Mesenchymal stem cell (in vitro differentiated cells and primary cell): ENCODE results near the gene APLNR.

Source experiments
- DNase-seq: peaks from one replicate; pipeline ENCODE4 v3.0.0-alpha.2; 2013
- H2AFZ ChIP-seq: one replicate; pipeline ENCODE4 v1.6.1; 2013; ENCODE audit warnings: low read depth, mild to moderate bottlenecking, control low read depth, inconsistent platforms, low read length, moderate library complexity
- H2AK5ac ChIP-seq: 2 replicates; pipeline ENCODE4 v1.6.1; 2013; ENCODE audit warnings: low read length, moderate library complexity, mild to moderate bottlenecking, inconsistent platforms; ENCODE audit not compliant: severe bottlenecking
- H2BK120ac ChIP-seq: one replicate; pipeline ENCODE4 v1.6.1; 2013; ENCODE audit warnings: low read depth, mild to moderate bottlenecking, inconsistent platforms, low read length, moderate library complexity
- H2BK12ac ChIP-seq, 2 experiments: one replicate each; pipeline ENCODE4 v1.6.1; 2013; ENCODE audit warnings: inconsistent platforms in 2 of 2, low read length in 2 of 2, mild to moderate bottlenecking in 2 of 2, moderate library complexity in 2 of 2, control low read depth in 1 of 2
- H2BK15ac ChIP-seq: one replicate; pipeline ENCODE4 v1.6.1; 2013; ENCODE audit warnings: mild to moderate bottlenecking, low read depth, inconsistent platforms; ENCODE audit not compliant: poor library complexity, severe bottlenecking
- H2BK5ac ChIP-seq: 2 replicates; pipeline ENCODE4 v1.6.1; 2013; ENCODE audit warnings: low read depth, mild to moderate bottlenecking, low read length, control low read depth, inconsistent platforms; ENCODE audit not compliant: poor library complexity, severe bottlenecking
- H3K14ac ChIP-seq, 2 experiments: one replicate each; pipeline ENCODE4 v1.6.1; 2013; ENCODE audit warnings: inconsistent platforms in 2 of 2, low read length in 2 of 2, control low read depth in 1 of 2, mild to moderate bottlenecking in 1 of 2, moderate library complexity in 1 of 2
- H3K18ac ChIP-seq, 2 experiments: one replicate each; pipeline ENCODE4 v1.6.1; 2013; ENCODE audit warnings: inconsistent platforms in 2 of 2, low read length in 2 of 2, control low read depth in 1 of 2, low read depth in 1 of 2, mild to moderate bottlenecking in 1 of 2
- H3K23ac ChIP-seq, 2 experiments: one replicate each; pipeline ENCODE4 v1.6.1; 2013; ENCODE audit warnings: inconsistent platforms in 2 of 2, low read length in 2 of 2, mild to moderate bottlenecking in 2 of 2, moderate library complexity in 2 of 2, control low read depth in 1 of 2
- H3K27ac ChIP-seq: 2 replicates; pipeline ENCODE4 v1.5.1; 2013; ENCODE audit warnings: mild to moderate bottlenecking, moderate library complexity, low read length, control low read depth, inconsistent platforms; ENCODE audit not compliant: poor library complexity, severe bottlenecking
- H3K27me3 ChIP-seq, 2 experiments: 2 replicates each; pipeline versions ENCODE4 v1.6.1 to v1.7.0; 2013; ENCODE audit warnings: low read length in 2 of 2, mild to moderate bottlenecking in 2 of 2, moderate library complexity in 2 of 2, control low read depth in 1 of 2, inconsistent platforms in 1 of 2; ENCODE audit not compliant: control insufficient read depth in 1 of 2, insufficient read depth in 1 of 2
- H3K36me3 ChIP-seq, 2 experiments: 2 replicates each; pipeline versions ENCODE4 v1.6.1 to v1.7.0; 2013; ENCODE audit warnings: low read length in 2 of 2, control low read depth in 1 of 2, inconsistent platforms in 1 of 2, low read depth in 1 of 2, mild to moderate bottlenecking in 1 of 2; ENCODE audit not compliant: insufficient read depth in 2 of 2, control insufficient read depth in 1 of 2
- H3K4ac ChIP-seq, 2 experiments: one replicate each; pipeline ENCODE4 v1.6.1; 2013; ENCODE audit warnings: inconsistent platforms in 2 of 2, low read length in 2 of 2, mild to moderate bottlenecking in 2 of 2, moderate library complexity in 2 of 2, control low read depth in 1 of 2, low read depth in 1 of 2
- H3K4me1 ChIP-seq: 2 replicates; pipeline ENCODE4 v1.6.1; 2013; ENCODE audit warnings: low read depth, low read length, control low read depth; ENCODE audit not compliant: control insufficient read depth, insufficient read depth
- H3K4me2 ChIP-seq: 2 replicates; pipeline ENCODE4 v1.6.1; 2013; ENCODE audit warnings: low read length, mild to moderate bottlenecking, inconsistent platforms; ENCODE audit not compliant: poor library complexity, severe bottlenecking
- H3K4me3 ChIP-seq, 2 experiments: 2 replicates each; pipeline versions ENCODE4 v1.5.1 to v1.7.0; 2013; ENCODE audit warnings: low read length in 2 of 2, mild to moderate bottlenecking in 2 of 2, control low read depth in 1 of 2, low read depth in 1 of 2; ENCODE audit not compliant: insufficient read depth in 1 of 2
- H3K79me1 ChIP-seq: replicated peaks from 2 replicates; pipeline ENCODE4 v1.6.1; 2013; ENCODE audit warnings: mild to moderate bottlenecking, control low read depth, low read length, inconsistent platforms; ENCODE audit not compliant: poor library complexity, severe bottlenecking
- H3K9ac ChIP-seq: 2 replicates; pipeline ENCODE4 v1.7.0; 2013; ENCODE audit warnings: mild to moderate bottlenecking, low read length, moderate library complexity
- H3K9me3 ChIP-seq: 2 replicates; pipeline ENCODE4 v1.7.0; 2013; ENCODE audit warnings: mild to moderate bottlenecking, low read length; ENCODE audit not compliant: control insufficient read depth
- H4K8ac ChIP-seq: one replicate; pipeline ENCODE4 v1.6.1; 2013; ENCODE audit warnings: inconsistent platforms, mild to moderate bottlenecking, low read length, moderate library complexity
- H4K91ac ChIP-seq: one replicate; pipeline ENCODE4 v1.6.1; 2013; ENCODE audit warnings: mild to moderate bottlenecking, low read length, inconsistent platforms
- WGBS: methylation state at CpG from one replicate; pipeline ENCODE4 v1.1.7; 2013; ENCODE audit warnings: mixed read lengths; 5-methylcytosine and 5-hydroxymethylcytosine counted together

The APLNR gene

GRCh38 chr11:57199330-57199729 is 37.7 kb downstream of the APLNR start:
- H2BK15ac ChIP-seq = no peak overlapping the region
- H3K79me1 ChIP-seq = no peaks in the 10 kb centered on the region
- no peak overlapping the region for H3K4ac ChIP-seq
- H3K18ac ChIP-seq = no peak overlapping the region
- H2BK120ac ChIP-seq = no peak overlapping the region
- H3K23ac ChIP-seq = no peak overlapping the region
- H3K9ac ChIP-seq = no peak overlapping the region
- H4K91ac ChIP-seq = no peak overlapping the region
- no peak overlapping the region for H4K8ac ChIP-seq
- H3K27me3 ChIP-seq = peaks cover 16 to 44% of the 10 kb centered on the region in 2 experiments
- no peak overlapping the region for H3K4me2 ChIP-seq
- no peak overlapping the region for H3K14ac ChIP-seq
- no peak overlapping the region for H2AFZ ChIP-seq
- H3K27ac ChIP-seq = no peak overlapping the region
- H3K4me1 ChIP-seq = no peaks in the 10 kb centered on the region
- 87% methylated on average over 11 of the region's 11 CpGs for WGBS
- DNase-seq = no peak
- H3K4me3 ChIP-seq = no peak overlapping the region
- no peak overlapping the region for H2AK5ac ChIP-seq
- H3K9me3 ChIP-seq = no peaks in the 10 kb centered on the region
- no peak overlapping the region for H2BK5ac ChIP-seq
- H2BK12ac ChIP-seq = no peak overlapping the region
- H3K36me3 ChIP-seq = no peaks in the 10 kb centered on the region

GRCh38 chr11:57197762-57198161 is 39.3 kb downstream of the APLNR start:
- H2BK5ac ChIP-seq = no peak overlapping the region
- H2BK15ac ChIP-seq = no peak overlapping the region
- H3K27ac ChIP-seq = no peak overlapping the region
- 58% methylated on average over 2 of the region's 2 CpGs for WGBS
- H3K4me1 ChIP-seq = no peaks in the 10 kb centered on the region
- DNase-seq = no peak
- H3K4me2 ChIP-seq = no peak overlapping the region
- H2AK5ac ChIP-seq = no peak overlapping the region
- H2BK12ac ChIP-seq = no peak overlapping the region
- no peak overlapping the region for H3K4me3 ChIP-seq
- H3K79me1 ChIP-seq = no peaks in the 10 kb centered on the region
- H3K4ac ChIP-seq = no peak overlapping the region
- no peak overlapping the region for H3K14ac ChIP-seq
- H3K9ac ChIP-seq = no peak overlapping the region
- H2AFZ ChIP-seq = no peak overlapping the region
- H3K18ac ChIP-seq = no peak overlapping the region
- H3K27me3 ChIP-seq = peaks cover 12 to 31% of the 10 kb centered on the region in 2 experiments
- H2BK120ac ChIP-seq = no peak overlapping the region
- H3K9me3 ChIP-seq = no peaks in the 10 kb centered on the region
- no peak overlapping the region for H4K91ac ChIP-seq
- H4K8ac ChIP-seq = no peak overlapping the region
- no peak overlapping the region for H3K23ac ChIP-seq
- H3K36me3 ChIP-seq = no peaks in the 10 kb centered on the region

- Histone ChIP-seq H3K4ac (no peak overlapping the region), H3K9me3 (no peaks in the 10 kb centered on the region), H3K27me3 (peaks cover 6 to 20% of the 10 kb centered on the region in 2 experiments), H2BK5ac (no peak overlapping the region), H2BK12ac (no peak overlapping the region), H3K23ac (no peak overlapping the region), H3K36me3 (no peaks in the 10 kb centered on the region), H3K9ac (no peak overlapping the region), H3K27ac (no peak overlapping the region), H3K4me1 (no peaks in the 10 kb centered on the region), H2BK120ac (no peak overlapping the region), H3K14ac (no peak overlapping the region), H3K4me2 (no peak overlapping the region), H2BK15ac (no peak overlapping the region), H3K4me3 (no peak overlapping the region), H4K8ac (no peak overlapping the region), H3K18ac (no peak overlapping the region), H3K79me1 (no peaks in the 10 kb centered on the region), H2AK5ac (no peak overlapping the region), H4K91ac (no peak overlapping the region), H2AFZ (no peak overlapping the region)
- 88% methylated on average over 4 of the region's 6 CpGs for WGBS
- DNase-seq = no peak
Observed at GRCh38 chr11:57196596-57196995, 40.5 kb downstream of the APLNR start.

- Histone ChIP-seq H3K27ac (no peak overlapping the region), H3K27me3 (peaks cover 3 to 32% of the 10 kb centered on the region in 2 experiments), H3K9me3 (no peaks in the 10 kb centered on the region), H3K23ac (no peak overlapping the region), H2BK5ac (no peak overlapping the region), H2BK15ac (no peak overlapping the region), H4K8ac (no peak overlapping the region), H3K4me3 (no peak overlapping the region), H3K4me1 (no peaks in the 10 kb centered on the region), H2AFZ (no peak overlapping the region), H3K4ac (no peak overlapping the region), H3K9ac (no peak overlapping the region), H2BK120ac (no peak overlapping the region), H3K14ac (no peak overlapping the region), H3K36me3 (no peaks in the 10 kb centered on the region), H3K18ac (no peak overlapping the region), H2AK5ac (no peak overlapping the region), H2BK12ac (no peak overlapping the region), H3K79me1 (no peaks in the 10 kb centered on the region), H4K91ac (no peak overlapping the region), H3K4me2 (no peak overlapping the region)
- WGBS = no CpG with 5 or more reads among the region's 1 CpG
- no peak for DNase-seq
Observed at GRCh38 chr11:57192316-57192715, 44.7 kb downstream of the APLNR start.
